ENCODE results near the gene ATP8B1. TPM values are rescaled to one million over a fixed set of nuclear protein-coding genes. Genes with fewer than 3 reads are reported as not detected.

The ATP8B1 gene
- total RNA-seq, 1 donor from 2014 or later = 0.15 TPM

GRCh38 chr18:57666818-57667497, 136.2 kb downstream of the ATP8B1 start:
- Histone ChIP-seq H3K36me3 (no peaks in the 10 kb centered on the region), H3K79me2 (ENCODE audit: low read depth) (no peaks in the 10 kb centered on the region), H3K4me2 (no peak overlapping the region), H3K27me3 (no peaks in the 10 kb centered on the region), H3F3A (ENCODE audit: low read depth) (no peaks in the 10 kb centered on the region), H3K27ac (no peak overlapping the region), H3K9me3 (ENCODE audit: low read depth) (no peaks in the 10 kb centered on the region), H3K9ac (no peak overlapping the region), H3K4me1 (peaks cover 9% of the 10 kb centered on the region), H3K4me3 (no peak overlapping the region), H2AFZ (replicated peaks) (no peak overlapping the region), H4K20me1 (ENCODE audit: low read depth) (no peaks in the 10 kb centered on the region)
- Mint-ChIP-seq H3K9me3 (peaks cover 3% of the 10 kb centered on the region), H3K36me3 (no peaks in the 10 kb centered on the region), H3K4me1 (no peaks in the 10 kb centered on the region), H3K27ac (no peak overlapping the region), H3K4me3 (no peak overlapping the region), H3K27me3 (ENCODE audit: insufficient read depth, low read depth) (peaks cover 2% of the 10 kb centered on the region)
- TF ChIP-seq EZH2phosphoT487 (IDR thresholded peaks at IDR 0.05) = no peak
- TF ChIP-seq CTCF (IDR thresholded peaks at IDR 0.05) = no peak
- TF ChIP-seq EZH2 (IDR thresholded peaks at IDR 0.05) = no peak
- DNase-seq (ENCODE audit: low spot score) = no peak

GRCh38 chr18:57664568-57665165, 138.4 kb downstream of the ATP8B1 start:
- Mint-ChIP-seq H3K9me3 (no peaks in the 10 kb centered on the region), H3K27me3 (ENCODE audit: insufficient read depth, low read depth) (no peaks in the 10 kb centered on the region), H3K4me3 (no peak overlapping the region), H3K36me3 (no peaks in the 10 kb centered on the region), H3K4me1 (no peaks in the 10 kb centered on the region), H3K27ac (no peak overlapping the region)
- H3K79me2 ChIP-seq (ENCODE audit: low read depth) = no peaks in the 10 kb centered on the region
- H2AFZ ChIP-seq (replicated peaks) = no peak overlapping the region
- H4K20me1 ChIP-seq (ENCODE audit: low read depth) = no peaks in the 10 kb centered on the region
- H3K27me3 ChIP-seq = no peaks in the 10 kb centered on the region
- no peak overlapping the region for H3K4me2 ChIP-seq
- H3F3A ChIP-seq (ENCODE audit: low read depth) = no peaks in the 10 kb centered on the region
- peak; percentile 6 for DNase-seq (ENCODE audit: low spot score)
- no peaks in the 10 kb centered on the region for H3K36me3 ChIP-seq
- no peak overlapping the region for H3K4me3 ChIP-seq
- H3K9ac ChIP-seq = no peak overlapping the region
- TF ChIP-seq EZH2 (IDR thresholded peaks at IDR 0.05) (no peak), CTCF (IDR thresholded peaks at IDR 0.05) (no peak), EZH2phosphoT487 (IDR thresholded peaks at IDR 0.05) (no peak)
- H3K9me3 ChIP-seq (ENCODE audit: low read depth) = no peaks in the 10 kb centered on the region
- no peak overlapping the region for H3K27ac ChIP-seq
- peaks cover 9% of the 10 kb centered on the region for H3K4me1 ChIP-seq

- no peaks in the 10 kb centered on the region for H4K20me1 ChIP-seq (ENCODE audit: low read depth)
- H3K4me1 ChIP-seq = peaks cover 9% of the 10 kb centered on the region
- no peak overlapping the region for H3K27ac Mint-ChIP-seq
- H3K4me3 Mint-ChIP-seq = no peak overlapping the region
- no peaks in the 10 kb centered on the region for H3K27me3 ChIP-seq
- no peak overlapping the region for H2AFZ ChIP-seq (replicated peaks)
- no peak overlapping the region for H3K4me3 ChIP-seq
- TF ChIP-seq CTCF (IDR thresholded peaks at IDR 0.05) (no peak), EZH2 (IDR thresholded peaks at IDR 0.05) (no peak), EZH2phosphoT487 (IDR thresholded peaks at IDR 0.05) (no peak)
- DNase-seq (ENCODE audit: low spot score) = no peak
- H3K9me3 Mint-ChIP-seq = no peaks in the 10 kb centered on the region
- no peak overlapping the region for H3K4me2 ChIP-seq
- H3K9ac ChIP-seq = no peak overlapping the region
- no peaks in the 10 kb centered on the region for H3K4me1 Mint-ChIP-seq
- no peaks in the 10 kb centered on the region for H3F3A ChIP-seq (ENCODE audit: low read depth)
- no peaks in the 10 kb centered on the region for H3K79me2 ChIP-seq (ENCODE audit: low read depth)
- H3K36me3 ChIP-seq = no peaks in the 10 kb centered on the region
- H3K36me3 Mint-ChIP-seq = no peaks in the 10 kb centered on the region
- no peaks in the 10 kb centered on the region for H3K9me3 ChIP-seq (ENCODE audit: low read depth)
- no peaks in the 10 kb centered on the region for H3K27me3 Mint-ChIP-seq (ENCODE audit: insufficient read depth, low read depth)
- H3K27ac ChIP-seq = no peak overlapping the region
Measured at GRCh38 chr18:57660961-57661360, 142.2 kb downstream of the ATP8B1 start.
